Activated CD4-positive, alpha-beta T cell treated with anti-CD3 and anti-CD28 coated beads, Interleukin-2, amount 50 U/mL, for 48 hours (primary cell): ENCODE results near the gene BCL11B.

Experiments
- DNase-seq, 2 experiments: peaks; one replicate each; pipeline ENCODE4 v3.0.0-alpha.2; 2020

The BCL11B gene

GRCh38 chr14:99266181-99267178, 5.5 kb downstream of the BCL11B start:
- peak; percentile 85 to 90 for DNase-seq

DNA sequence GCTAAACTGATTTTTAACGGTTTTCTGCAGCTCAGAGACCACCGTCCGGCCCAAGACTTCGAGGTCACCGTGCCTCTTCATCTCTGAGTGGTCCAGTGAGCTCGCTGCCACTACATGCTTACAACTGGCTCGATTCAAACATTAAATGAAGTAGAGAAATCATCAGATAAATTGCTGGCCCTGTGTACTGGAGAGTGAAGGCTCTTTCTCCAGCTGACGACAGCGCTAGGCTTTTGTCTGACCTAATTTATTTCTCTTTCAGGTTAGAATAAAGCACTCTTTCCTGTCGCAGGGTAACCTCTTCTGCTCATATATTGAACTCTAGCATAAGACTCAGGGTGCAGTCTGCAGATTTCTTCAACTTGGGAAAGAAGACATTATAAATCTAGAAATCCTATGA, 6.4 kb downstream of the BCL11B start:
- no peak for DNase-seq

GRCh38 chr14:99264691-99265450, 7.1 kb downstream of the BCL11B start:
- DNase-seq: peak in 1 of 2 experiments; percentile 25

DNA sequence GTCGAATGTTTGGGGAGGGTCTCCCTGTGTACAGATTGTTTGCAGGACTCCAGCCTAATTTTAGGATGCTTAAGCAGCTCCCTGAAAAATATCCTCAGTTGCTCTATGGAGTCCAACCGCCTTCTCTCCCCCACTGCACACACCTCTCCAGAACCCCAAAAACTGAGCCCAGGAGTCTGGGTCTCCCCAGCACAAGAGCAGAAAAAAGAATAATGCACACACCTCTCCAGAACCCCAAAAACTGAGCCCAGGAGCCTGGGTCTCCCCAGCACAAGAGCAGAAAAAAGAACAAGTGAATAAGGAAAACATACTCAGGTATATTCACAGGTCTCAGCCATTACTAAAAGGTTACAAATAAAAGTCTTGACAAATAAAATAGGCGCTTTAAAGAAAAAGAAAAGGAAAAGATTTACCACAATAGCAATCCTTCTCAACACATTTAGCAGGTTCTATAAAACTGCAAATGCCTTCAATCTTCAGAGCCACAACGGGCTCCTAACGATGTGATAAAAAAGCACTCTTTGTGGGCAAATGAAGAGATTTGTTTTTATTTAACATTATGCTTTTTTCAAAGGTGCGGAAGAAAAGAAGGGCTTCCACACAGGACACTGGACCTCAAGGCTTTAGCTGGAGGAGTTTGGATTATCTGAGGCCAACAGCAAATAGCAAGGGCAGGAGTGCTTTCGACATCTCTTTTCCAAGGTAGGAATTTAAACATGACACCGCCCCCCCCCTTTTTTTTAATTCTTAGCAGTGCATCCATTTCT, 8.2 kb downstream of the BCL11B start:
- peak in 1 of 2 experiments; percentile 11 for DNase-seq

DNA sequence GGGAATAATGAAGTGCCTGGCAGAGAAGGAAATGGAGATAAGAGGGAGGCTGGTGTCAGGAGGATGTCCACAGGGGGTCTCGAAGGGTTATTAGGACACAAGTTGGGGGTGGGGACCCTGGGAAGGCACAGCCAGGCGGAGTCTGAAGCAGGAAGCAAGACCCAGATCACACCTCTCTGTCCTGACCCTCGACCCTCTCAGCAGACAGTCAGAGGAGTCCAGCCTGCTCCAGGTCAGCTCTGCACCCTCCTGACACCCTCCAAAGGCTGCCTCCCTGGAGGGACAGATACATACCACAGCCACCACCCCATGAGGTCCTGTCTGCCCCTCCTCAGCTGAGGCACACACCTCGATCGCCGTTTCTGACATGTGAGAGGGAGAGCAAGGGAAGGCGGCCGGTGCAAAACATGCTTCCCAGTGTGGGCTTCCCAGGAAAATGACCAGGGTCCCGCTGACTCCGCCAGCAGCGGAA, 9.0 kb downstream of the BCL11B start:
- peak in 1 of 2 experiments; percentile 39 for DNase-seq

- peak; percentile 70 to 78 for DNase-seq
Measured at GRCh38 chr14:99261912-99262787, 9.8 kb downstream of the BCL11B start.

GRCh38 chr14:99260587-99261551, 11.1 kb downstream of the BCL11B start:
- DNase-seq: peak; percentile 45 to 63

DNA sequence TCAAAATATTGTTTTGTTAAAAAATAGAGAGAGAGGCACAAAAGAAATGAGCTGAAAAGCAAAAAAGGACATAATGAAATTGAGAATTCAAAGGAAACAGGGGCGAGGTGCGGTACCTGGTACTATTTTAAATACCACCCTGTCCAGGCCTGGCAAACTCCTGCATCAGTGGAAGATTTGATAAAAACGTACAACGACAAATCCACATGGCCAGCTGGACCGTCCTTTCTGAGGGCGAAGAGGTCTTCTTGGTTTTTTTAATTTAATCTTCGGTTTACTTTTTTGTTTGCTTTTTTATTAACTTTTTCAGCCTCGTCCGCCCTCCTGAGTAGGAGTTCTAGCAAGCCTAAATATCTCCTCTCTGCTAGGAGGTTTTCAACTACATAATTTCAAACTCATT, 11.9 kb downstream of the BCL11B start:
- DNase-seq: peak in 1 of 2 experiments; percentile 8

DNA sequence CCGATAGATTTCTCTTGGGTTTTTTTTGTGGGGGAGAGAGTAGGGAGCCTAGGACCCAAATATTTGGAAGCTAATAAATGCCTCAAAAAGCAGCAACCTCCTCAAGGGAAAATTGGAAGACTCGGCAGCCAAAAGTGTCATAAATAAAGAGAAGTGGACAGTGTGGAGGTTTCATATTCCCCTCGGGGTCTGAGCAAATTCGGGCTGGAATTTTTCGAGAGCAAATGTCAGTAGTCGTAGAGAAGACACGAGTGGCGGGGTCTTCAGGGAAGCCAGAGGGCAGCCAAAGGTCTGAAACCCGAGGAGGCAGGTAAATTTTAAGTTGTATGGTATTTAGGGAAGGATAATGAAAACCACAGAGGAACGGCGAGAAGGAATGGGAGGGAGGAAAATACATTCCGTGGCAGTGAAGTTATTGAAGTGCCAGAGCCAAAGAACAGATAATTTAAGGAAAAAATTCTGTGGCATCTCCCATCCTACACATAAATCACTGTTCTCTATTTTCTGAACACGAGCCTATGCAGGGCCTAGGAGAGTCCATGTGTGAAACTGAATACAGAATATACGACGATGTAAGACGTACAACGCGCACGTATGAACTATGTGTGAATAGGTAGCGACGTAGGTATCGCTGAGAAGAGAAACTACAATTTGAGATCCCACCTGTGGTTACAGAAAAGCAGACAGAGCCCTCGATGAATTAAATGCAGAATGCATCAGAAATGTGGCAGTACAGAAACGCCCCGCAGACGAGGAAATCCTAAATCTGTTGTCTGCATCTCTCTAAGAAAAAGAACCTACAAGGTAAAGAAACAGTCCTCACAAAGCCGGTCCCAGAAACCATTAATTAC, 12.9 kb downstream of the BCL11B start:
- DNase-seq: peak; percentile 7 to 28

- DNase-seq: peak; percentile 16 to 32
Measured at GRCh38 chr14:99258341-99258861, 13.6 kb downstream of the BCL11B start.

DNA sequence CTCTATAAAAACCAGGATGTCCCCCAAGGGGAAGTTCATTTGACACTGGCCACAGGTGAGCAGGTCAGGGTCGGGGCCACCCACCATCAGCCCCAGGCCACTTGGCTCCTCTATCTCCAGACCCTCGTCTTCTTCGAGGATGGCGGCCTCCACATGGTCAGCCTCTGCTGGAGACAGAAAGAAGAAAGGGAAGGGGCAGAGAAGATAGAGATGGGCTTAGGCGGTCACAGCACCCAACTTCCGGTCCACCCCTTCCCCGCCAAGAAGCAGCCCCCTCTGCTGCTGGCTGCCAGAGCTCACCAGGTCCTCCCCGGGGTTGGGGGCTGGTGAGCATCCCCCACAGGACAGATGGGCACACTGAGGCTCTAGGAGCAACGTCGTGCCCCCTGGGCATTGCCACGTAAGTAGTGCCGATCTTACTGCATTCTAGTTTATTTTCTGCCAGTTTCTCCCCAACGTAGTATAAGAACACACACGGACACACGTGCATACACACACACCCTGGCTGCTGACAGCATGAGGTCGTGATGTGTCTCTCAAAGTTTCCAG, 14.2 kb downstream of the BCL11B start:
- DNase-seq: peak in 1 of 2 experiments; percentile 28

- DNase-seq: peak in 1 of 2 experiments; percentile 23
Measured at GRCh38 chr14:99257122-99257672, 14.8 kb downstream of the BCL11B start.

DNA sequence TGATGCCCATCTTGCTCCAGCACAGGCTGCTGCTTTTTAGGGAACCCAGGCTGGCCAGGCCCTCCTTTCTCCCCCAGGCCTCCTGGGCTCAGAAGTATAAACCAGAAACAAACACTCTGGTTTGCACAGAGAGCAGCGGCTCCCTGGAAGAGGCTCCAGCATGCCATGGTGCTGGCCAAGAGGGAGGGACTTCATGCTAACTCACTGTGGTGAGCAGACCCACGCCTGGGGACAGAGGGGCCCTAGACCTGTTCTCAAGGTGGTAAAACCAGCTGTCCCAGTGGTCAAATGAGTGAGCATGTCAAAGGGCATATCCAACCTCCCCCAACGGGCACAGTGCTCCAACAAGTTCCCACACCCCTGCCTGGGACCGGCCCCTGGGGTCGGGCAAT, 15.5 kb downstream of the BCL11B start:
- DNase-seq: peak; percentile 21 to 30

GRCh38 chr14:99255621-99256482, 16.1 kb downstream of the BCL11B start:
- peak in 1 of 2 experiments; percentile 28 for DNase-seq

GRCh38 chr14:99254328-99255009, 17.5 kb downstream of the BCL11B start:
- DNase-seq: peak in 1 of 2 experiments; percentile 13

GRCh38 chr14:99253890-99254289, 18.1 kb downstream of the BCL11B start:
- DNase-seq: no peak
